ENCODE data around the gene VLDLR.

VLDLR gene

DNA sequence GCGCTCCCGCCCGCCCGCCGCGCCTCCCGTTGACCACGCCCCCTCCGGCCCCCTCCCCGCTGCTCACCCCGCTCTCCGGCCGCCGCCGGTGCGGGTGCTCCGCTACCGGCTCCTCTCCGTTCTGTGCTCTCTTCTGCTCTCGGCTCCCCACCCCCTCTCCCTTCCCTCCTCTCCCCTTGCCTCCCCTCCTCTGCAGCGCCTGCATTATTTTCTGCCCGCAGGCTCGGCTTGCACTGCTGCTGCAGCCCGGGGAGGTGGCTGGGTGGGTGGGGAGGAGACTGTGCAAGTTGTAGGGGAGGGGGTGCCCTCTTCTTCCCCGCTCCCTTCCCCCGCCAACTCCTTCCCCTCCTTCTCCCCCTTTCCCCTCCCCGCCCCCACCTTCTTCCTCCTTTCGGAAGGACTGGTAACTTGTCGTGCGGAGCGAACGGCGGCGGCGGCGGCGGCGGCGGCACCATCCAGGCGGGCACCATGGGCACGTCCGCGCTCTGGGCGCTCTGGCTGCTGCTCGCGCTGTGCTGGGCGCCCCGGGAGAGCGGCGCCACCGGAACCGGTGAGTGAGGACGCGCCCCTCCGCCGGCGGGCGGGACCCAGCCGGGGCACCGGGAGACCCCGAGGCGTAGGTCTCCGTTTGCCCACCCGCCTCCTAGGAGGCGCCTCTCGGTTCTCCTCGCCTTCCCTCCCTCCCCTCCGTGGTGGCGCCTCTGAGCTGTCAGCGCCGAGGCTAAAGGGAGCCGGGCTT is at the start of gene VLDLR:
TSS of gene VLDLR (plus strand) at position 66 of the 739 bp plus-strand sequence. CDS start at position 469, 403 bp downstream.
- peak; percentile 77 for DNase-seq

GRCh38 chr9:2574203-2574602 is 47.4 kb upstream of the VLDLR start:
- DNase-seq, result no peak

- DNase-seq, result no peak
Measured at GRCh38 chr9:2576631-2577030, 45.0 kb upstream of the VLDLR start.

- no peak for DNase-seq
Measured at GRCh38 chr9:2583308-2584013, 38.1 kb upstream of the VLDLR start.

DNA sequence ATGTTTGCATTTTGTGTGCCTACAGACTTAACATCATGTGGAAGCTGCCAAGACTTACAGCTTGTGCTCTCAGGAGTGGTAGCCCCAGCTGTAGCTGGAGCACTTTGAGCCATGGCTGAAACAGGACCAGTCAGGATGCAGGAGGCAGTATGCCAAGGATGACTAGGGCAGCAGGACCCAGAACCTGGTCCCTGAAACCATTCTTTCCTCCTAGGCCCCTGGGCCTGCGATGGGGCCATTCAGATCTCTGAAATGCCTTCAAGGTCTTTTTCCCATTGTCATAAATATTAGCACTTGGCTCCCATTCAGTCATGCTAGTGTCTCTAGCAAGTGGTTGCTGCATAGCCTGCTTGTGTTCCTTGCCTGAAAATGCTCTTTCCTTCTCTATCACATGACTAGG is 29.6 kb upstream of the VLDLR start:
- no peak for DNase-seq

DNA sequence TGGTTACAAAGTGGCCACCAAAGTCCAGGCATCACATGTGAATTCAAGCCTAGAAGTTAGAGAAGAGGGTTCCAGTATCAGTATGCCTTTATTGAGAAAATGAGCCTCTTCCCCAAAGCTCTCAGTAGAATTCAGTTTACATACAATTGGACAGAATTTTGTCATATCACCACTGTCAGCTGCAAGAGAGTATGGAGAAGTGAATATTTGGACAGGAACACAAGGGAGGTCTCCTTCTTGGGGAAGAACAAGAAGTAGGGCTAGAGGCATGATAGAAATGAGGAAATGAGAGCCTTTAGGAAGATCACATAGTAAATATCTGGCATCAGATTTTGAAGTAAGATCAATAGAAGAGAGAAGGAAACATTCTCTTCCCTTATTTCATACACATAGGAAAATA is 27.8 kb upstream of the VLDLR start:
- DNase-seq, result no peak

- no peak for DNase-seq
Measured at GRCh38 chr9:2595973-2596372, 25.6 kb upstream of the VLDLR start.

DNA sequence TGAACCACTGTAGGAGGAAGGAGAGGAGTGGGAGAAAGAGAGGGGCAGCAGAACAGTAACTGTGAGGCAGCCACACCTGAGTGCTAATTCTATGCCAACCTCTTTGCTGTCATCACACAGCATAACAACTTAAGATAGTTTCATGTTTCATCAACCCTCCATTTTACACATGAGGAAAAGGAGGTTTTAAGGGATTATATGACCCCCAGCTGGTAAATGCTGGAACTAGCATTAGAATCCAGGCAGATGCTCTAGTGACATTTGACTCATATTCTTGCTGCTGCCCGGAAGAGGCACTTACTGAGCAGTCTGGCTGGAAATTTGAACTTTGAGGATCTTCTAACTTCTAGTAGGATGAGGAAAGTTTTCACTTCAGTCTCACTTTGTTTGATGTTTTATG is 24.1 kb upstream of the VLDLR start:
- no peak for DNase-seq

- no peak for DNase-seq
Measured at GRCh38 chr9:2599896-2600295, 21.7 kb upstream of the VLDLR start.

- no peak for DNase-seq
Measured at GRCh38 chr9:2600307-2600706, 21.3 kb upstream of the VLDLR start.

DNA sequence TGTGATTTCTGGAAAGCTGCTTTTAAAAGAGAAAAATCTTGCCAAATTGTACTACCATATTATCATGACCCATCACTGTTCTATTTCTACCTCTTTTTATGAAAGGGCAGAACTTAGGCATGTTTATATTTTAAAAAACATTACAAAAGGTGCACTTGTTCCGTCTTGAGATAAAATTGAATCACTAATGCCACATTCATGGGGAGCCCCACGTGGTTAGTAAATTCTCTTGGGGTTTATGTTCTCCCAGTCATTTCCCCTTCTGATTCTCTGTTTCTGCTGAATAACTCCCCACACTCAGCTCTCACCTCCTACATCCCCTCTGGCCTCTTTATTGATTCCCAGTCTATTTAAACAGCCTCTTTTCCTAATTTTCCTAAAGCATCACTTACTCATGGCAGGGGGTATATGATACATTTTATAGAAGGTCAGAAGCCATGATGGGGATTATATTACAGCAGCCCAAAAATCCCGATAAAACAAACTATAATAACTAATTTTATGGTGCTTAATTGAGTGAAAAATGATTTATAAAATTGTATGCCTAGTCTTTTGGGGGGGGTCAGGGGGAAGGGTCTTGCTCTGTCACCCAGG is 19.7 kb upstream of the VLDLR start:
- DNase-seq, result no peak

GRCh38 chr9:2602704-2603116 is 18.9 kb upstream of the VLDLR start:
- no peak for DNase-seq

GRCh38 chr9:2603621-2604020 is 18.0 kb upstream of the VLDLR start:
- no peak for DNase-seq

DNA sequence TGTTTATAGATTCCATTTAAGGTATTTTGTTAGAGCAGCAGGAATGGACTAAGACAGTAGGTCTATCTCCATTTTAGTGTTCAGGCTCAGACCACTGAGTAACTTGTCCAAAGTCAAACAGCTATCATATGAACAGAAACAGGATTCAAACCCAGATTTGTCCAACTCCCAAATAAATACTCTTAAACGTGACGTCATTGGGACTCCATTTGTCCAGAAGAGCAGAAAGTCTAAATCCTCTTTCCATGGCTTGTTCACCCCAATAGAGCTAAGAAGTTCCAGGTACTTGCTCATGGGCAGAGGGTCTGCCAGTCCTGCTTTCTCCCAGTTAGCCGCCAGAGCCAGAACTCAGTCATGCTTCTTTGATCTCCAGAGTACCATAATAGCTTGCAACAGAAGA is 16.3 kb upstream of the VLDLR start:
- DNase-seq, result no peak

DNA sequence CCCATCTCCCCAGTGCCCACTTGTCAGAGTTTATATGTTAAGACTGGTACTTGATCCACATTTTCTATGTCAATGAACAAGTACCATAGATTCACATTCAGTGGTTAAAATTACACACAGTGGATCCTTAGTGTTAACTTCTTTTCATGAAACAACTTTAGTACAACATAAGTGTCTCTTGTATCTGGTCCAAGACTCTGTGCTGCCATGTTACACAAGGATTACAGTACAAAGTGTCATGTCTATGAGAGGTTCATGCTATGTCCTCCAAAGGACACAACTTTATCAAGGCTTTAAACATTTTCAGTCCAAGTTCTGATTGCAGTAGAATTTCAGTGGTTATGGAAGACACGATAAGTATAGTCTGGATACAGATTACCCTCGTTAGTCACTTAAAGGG is 13.3 kb upstream of the VLDLR start:
- no peak for DNase-seq

- DNase-seq, result no peak
Measured at GRCh38 chr9:2610985-2611384, 10.6 kb upstream of the VLDLR start.

GRCh38 chr9:2611961-2612360 is 9.6 kb upstream of the VLDLR start:
- DNase-seq, result no peak

DNA sequence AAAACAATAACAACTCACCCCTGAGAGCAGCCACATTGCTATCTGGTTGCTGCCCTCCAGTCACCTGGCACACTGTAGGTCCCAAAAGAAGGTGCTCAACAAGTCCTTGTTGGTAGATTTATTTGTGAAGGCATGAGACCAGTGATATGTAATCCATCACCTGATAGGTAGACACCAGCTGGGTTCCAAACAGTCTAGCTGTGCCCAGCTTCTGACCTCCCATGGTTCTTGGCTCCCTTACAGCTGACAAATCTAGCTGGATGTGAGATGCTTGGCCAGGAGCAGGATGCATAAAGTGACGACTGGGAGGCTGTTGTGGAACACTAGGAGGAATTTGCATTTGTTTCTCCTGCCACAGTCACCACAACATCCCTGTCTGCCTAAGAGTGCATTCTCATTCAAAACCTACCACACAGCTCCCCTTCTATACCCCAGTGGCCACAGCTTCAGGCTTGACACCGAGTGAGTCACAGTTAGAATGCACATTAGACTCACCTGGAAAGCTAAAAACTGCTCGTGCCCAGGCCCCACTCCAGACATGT is 7.8 kb upstream of the VLDLR start:
- no peak for DNase-seq

DNA sequence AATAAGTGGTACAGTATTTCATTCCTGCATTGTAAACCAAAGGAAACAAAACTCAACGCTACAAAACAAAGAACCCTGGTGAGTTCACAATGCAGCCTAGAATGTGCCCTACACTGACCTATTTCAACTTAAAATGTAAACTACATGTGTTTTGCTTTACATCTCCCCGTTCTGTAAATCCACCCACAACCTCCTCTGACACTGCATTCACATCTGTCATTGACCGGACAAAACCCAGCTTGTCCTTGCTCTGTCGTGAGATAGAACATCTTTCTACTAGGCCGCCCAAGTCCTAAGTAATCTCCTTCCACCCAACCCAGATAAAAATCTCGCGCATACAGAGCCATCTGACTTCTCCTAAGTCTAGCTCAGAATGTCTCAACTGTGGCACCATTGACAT is 6.1 kb upstream of the VLDLR start:
- no peak for DNase-seq

DNA sequence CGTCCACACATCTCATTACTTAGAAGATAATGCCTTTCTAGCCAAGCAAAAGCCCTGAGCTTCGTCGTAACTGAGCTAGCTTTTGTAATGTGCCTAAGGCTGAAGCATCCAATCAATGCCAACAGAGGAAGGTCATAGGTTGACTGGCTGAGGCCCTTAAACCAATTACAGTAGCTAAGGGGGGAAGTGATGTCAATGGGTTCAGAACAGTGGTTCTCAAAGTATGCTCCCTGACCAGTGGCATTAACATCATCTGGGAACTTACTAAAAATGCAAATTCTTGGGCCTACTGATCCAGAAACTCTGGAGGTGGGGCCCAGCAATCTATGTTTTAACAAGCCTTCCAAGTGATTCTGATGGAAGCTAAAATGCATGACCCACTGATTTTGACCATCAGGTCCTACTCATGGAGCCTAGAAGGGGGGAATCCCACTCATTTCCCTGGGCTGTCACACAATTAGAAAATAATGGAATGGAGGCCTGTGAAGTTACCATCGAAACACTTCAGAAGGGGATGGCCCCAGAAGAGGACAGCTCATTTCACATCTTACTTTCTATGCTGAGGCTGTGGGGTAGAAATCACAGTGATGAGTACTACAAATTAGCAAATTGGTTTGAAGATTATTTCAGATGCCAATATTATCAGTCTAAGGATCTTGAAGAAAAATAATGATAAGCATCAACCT is 4.8 kb upstream of the VLDLR start:
- no peak for DNase-seq

DNA sequence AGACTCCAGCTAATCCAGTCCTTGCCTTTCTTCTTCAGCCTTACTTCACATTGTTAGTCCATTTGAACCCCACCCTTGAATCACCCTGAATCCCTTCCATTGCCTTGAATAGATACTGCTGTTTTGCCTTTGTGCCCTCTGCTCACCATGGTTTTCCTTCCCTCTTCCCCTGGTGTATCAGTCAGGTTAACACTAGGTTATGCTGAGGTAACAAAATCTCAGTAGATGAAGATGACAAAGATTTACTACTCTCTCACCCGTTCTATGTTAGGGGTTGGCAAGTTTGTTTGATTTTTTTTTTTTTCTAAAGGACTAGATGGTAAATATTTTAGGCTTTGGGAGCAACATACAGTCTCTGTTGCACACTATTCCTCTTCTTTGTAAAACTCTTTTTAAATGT is 3.3 kb upstream of the VLDLR start:
- no peak for DNase-seq

GRCh38 chr9:2620919-2621721 is 467 bp upstream of the VLDLR start:
- peak; percentile 82 for DNase-seq
